HepG2 (cell line): ENCODE measurements around the gene CTCF. TPM values are rescaled to one million over a fixed set of nuclear protein-coding genes. Genes with fewer than 3 reads are reported as not detected.
A peak's percentile ranks its signal among the peaks of the same experiment; 100 is the strongest.

Experiments
- ATF4 ChIP-seq, 2 experiments: fragments of 450-650 bp in 1 of 2; sonication (generic) in 1 of 2; formaldehyde crosslinking; IDR thresholded peaks; 2 replicates each; pipeline versions ENCODE4 v1.5.0 to v1.8.0; 2020 to 2022; ENCODE audit warnings: mild to moderate bottlenecking in 1 of 2, missing genetic modification reagents in 1 of 2
- CREM ChIP-seq, 2 experiments: sonication (generic) in 1 of 2; formaldehyde crosslinking in 1 of 2; IDR thresholded peaks; 2 replicates each; pipeline versions ENCODE4 v1.4.0 to v1.6.1; 2016 to 2020; ENCODE audit warnings: antibody characterized with exemption in 1 of 2, mild to moderate bottlenecking in 1 of 2, missing genetic modification reagents in 1 of 2
- ELF3 ChIP-seq: IDR thresholded peaks from 2 replicates; pipeline ENCODE4 v1.6.1; 2016; ENCODE audit warnings: missing genetic modification reagents, missing compliant biosample characterization
- FOXA1 ChIP-seq, 2 experiments: fragments of 450-650 bp in 1 of 2; sonication (generic) in 1 of 2; formaldehyde crosslinking in 1 of 2; IDR thresholded peaks; 2 replicates each; pipeline versions ENCODE4 v1.4.0 to v1.6.1; 2016 to 2020; ENCODE audit warnings: missing genetic modification reagents in 1 of 2
- GABPA ChIP-seq, 2 experiments: IDR thresholded peaks; 2 replicates each; pipeline ENCODE4 v1.6.1; 2011 to 2016; ENCODE audit warnings: low read depth in 2 of 2, low read length in 1 of 2, missing biosample characterization in 1 of 2, missing genetic modification characterization in 1 of 2
- IRF2 ChIP-seq: IDR thresholded peaks from 2 replicates; pipeline ENCODE4 v1.6.1; 2018; ENCODE audit warnings: missing genetic modification reagents, missing compliant biosample characterization
- ISL2 ChIP-seq: sonication (generic); formaldehyde crosslinking; IDR thresholded peaks from 2 replicates; pipeline ENCODE4 v1.5.0; 2020; ENCODE audit warnings: missing genetic modification reagents
- MNT ChIP-seq: fragments of 450-650 bp; IDR thresholded peaks from 2 replicates; pipeline ENCODE4 v1.6.1; 2016
- MXD1 ChIP-seq: sonication (generic); formaldehyde crosslinking; IDR thresholded peaks from 2 replicates; pipeline ENCODE4 v1.4.0; 2020; ENCODE audit warnings: mild to moderate bottlenecking, missing genetic modification reagents
- NFE2 ChIP-seq: sonication (generic); formaldehyde crosslinking; IDR thresholded peaks from 2 replicates; pipeline ENCODE4 v1.4.0; 2020; ENCODE audit warnings: missing genetic modification reagents
- NR2F6 ChIP-seq, 2 experiments: IDR thresholded peaks; 2 replicates each; pipeline ENCODE4 v1.6.1; 2016; ENCODE audit warnings: antibody characterized with exemption in 1 of 2, mild to moderate bottlenecking in 1 of 2
- RBFOX2 ChIP-seq: fragments of 200-400 bp; formaldehyde crosslinking; IDR thresholded peaks from 2 replicates; pipeline ENCODE4 v1.6.1; 2017; ENCODE audit warnings: low read depth, mild to moderate bottlenecking, low read length
- SATB2 ChIP-seq: sonication (generic); formaldehyde crosslinking; IDR thresholded peaks from 2 replicates; pipeline ENCODE4 v1.5.0; 2020; ENCODE audit warnings: missing genetic modification reagents
- SCMH1 ChIP-seq: sonication (generic); formaldehyde crosslinking; IDR thresholded peaks from 2 replicates; pipeline ENCODE4 v1.9.0; 2021; ENCODE audit warnings: missing genetic modification reagents, mild to moderate bottlenecking, borderline replicate concordance
- TSC22D2 ChIP-seq: sonication (generic); formaldehyde crosslinking; IDR thresholded peaks from 2 replicates; pipeline ENCODE4 v1.5.1; 2020; ENCODE audit warnings: missing genetic modification reagents, mild to moderate bottlenecking, borderline replicate concordance
- ZFP37 ChIP-seq: sonication (generic); formaldehyde crosslinking; IDR thresholded peaks from 2 replicates; pipeline ENCODE4 v1.4.0; 2020; ENCODE audit warnings: missing genetic modification reagents, borderline replicate concordance
- ZNF160 ChIP-seq: sonication (generic); formaldehyde crosslinking; IDR thresholded peaks from 2 replicates; pipeline ENCODE4 v1.8.0; 2022; ENCODE audit warnings: mild to moderate bottlenecking, inconsistent platforms, missing genetic modification reagents
- ZNF3 ChIP-seq: IDR thresholded peaks from 2 replicates; pipeline ENCODE4 v1.7.0; 2017; ENCODE audit warnings: inconsistent platforms
- ZNF337 ChIP-seq: sonication (generic); formaldehyde crosslinking; IDR thresholded peaks from 2 replicates; pipeline ENCODE4 v1.5.1; 2020; ENCODE audit warnings: missing genetic modification reagents, low read depth, mild to moderate bottlenecking, borderline replicate concordance
- ZNF431 ChIP-seq: sonication (generic); formaldehyde crosslinking; IDR thresholded peaks from 2 replicates; pipeline ENCODE4 v1.9.0; 2022; ENCODE audit warnings: missing genetic modification reagents, low read depth, mild to moderate bottlenecking, borderline replicate concordance
- ZNF569 ChIP-seq: sonication (generic); formaldehyde crosslinking; IDR thresholded peaks from 2 replicates; pipeline ENCODE4 v1.5.0; 2020; ENCODE audit warnings: mild to moderate bottlenecking, missing genetic modification reagents, moderate library complexity, borderline replicate concordance
- ZNF589 ChIP-seq: sonication (generic); formaldehyde crosslinking; conservative IDR thresholded peaks from 2 replicates; pipeline ENCODE4 v1.8.0; 2022; ENCODE audit warnings: mild to moderate bottlenecking, moderate library complexity, missing genetic modification reagents
- ZNF597 ChIP-seq: sonication (generic); formaldehyde crosslinking; IDR thresholded peaks from 2 replicates; pipeline ENCODE4 v1.5.0; 2020; ENCODE audit warnings: missing genetic modification reagents
- ZNF607 ChIP-seq: sonication (generic); formaldehyde crosslinking; IDR thresholded peaks from 2 replicates; pipeline ENCODE4 v1.5.1; 2020; ENCODE audit warnings: missing genetic modification reagents, mild to moderate bottlenecking, borderline replicate concordance
- ZNF776 ChIP-seq: sonication (generic); formaldehyde crosslinking; IDR thresholded peaks from 2 replicates; pipeline ENCODE4 v1.4.0; 2020; ENCODE audit warnings: mild to moderate bottlenecking, missing genetic modification reagents
- polyA plus RNA-seq, 8 experiments: library from polyadenylated mRNA; depleted of rRNA in 3 of 8; stranded (reverse) in 7 of 8; unstranded in 1 of 8; fragments of >200 nt; fragmentation: Illumina TruSeq in 4 of 8; extraction: Trizol in 4 of 8; gene quantifications; 2 replicates each; pipeline versions ENCODE4 v1.2.1 to v1.2.3, GENCODE V29; 2011 to 2016; ENCODE audit warnings: low read depth in 4 of 8, missing spikeins in 1 of 8, mixed read lengths in 1 of 8; ENCODE audit not compliant: insufficient read depth in 1 of 8
- total RNA-seq, 5 experiments: library from RNA; depleted of rRNA; stranded (reverse); fragments of >200 nt; fragmentation: Illumina TruSeq; extraction: Trizol; gene quantifications; 2 replicates each; pipeline ENCODE4 v1.2.3, GENCODE V29; 2016; ENCODE audit warnings: low read depth in 1 of 5

The CTCF gene
- total and polyA plus RNA-seq, 2 of the 13 experiments (the other 11 are each of a cell fraction or from before 2014, with no cell fraction given) = 19.5 to 37.5 TPM

GRCh38 chr16:67562918-67563707 is 787 bp downstream of the CTCF start (continued):
- no peak; the same call in 1 of the 2 replicates for TF ChIP-seq IRF2 (CRISPR knock-in tag)
- no peak for TF ChIP-seq MNT
- 0 out of 2 replicates have a peak, but pooled peaks have one; percentile 41 for TF ChIP-seq ZNF776 (CRISPR knock-in tag)
- 0 out of 2 replicates have a peak, but pooled peaks have one; percentile 50 for TF ChIP-seq ZNF337 (CRISPR knock-in tag)
- TF ChIP-seq ZNF569 (CRISPR knock-in tag) = no peak
- TF ChIP-seq NFE2 (CRISPR knock-in tag) = no peak
- no peak for TF ChIP-seq ZNF160 (CRISPR knock-in tag)
- no peak for TF ChIP-seq CREM (IDR thresholded peaks at IDR 0.05)
- no peak for TF ChIP-seq CREM (CRISPR knock-in tag; IDR thresholded peaks at IDR 0.05)
- TF ChIP-seq ZNF589 (CRISPR knock-in tag) = 0 out of 2 replicates have a peak, but pooled peaks have one; percentile 42
- TF ChIP-seq ELF3 (CRISPR knock-in tag) = no peak; the same call in 1 of the 2 replicates
- TF ChIP-seq TSC22D2 = no peak; the same call in 1 of the 2 replicates
- TF ChIP-seq SCMH1 (CRISPR knock-in tag) = no peak
- TF ChIP-seq ZNF3 (CRISPR knock-in tag) = no peak
- peak in 1 of 2 experiments; percentile 37; a peak in 1 of 4 replicates for TF ChIP-seq ATF4 (CRISPR knock-in tag; IDR thresholded peaks at IDR 0.05)
- no peak for TF ChIP-seq NR2F6 (IDR thresholded peaks at IDR 0.05)
- TF ChIP-seq NR2F6 (CRISPR knock-in tag; IDR thresholded peaks at IDR 0.05) = no peak
- TF ChIP-seq FOXA1 (IDR thresholded peaks at IDR 0.05) = no peak
- TF ChIP-seq FOXA1 (CRISPR knock-in tag; IDR thresholded peaks at IDR 0.05) = no peak
- peak; percentile 54 for TF ChIP-seq ISL2 (CRISPR knock-in tag)
- no peak; the same call in 1 of the 2 replicates for TF ChIP-seq ZNF431 (CRISPR knock-in tag)
- TF ChIP-seq GABPA (IDR thresholded peaks at IDR 0.05; ENCODE audit: low read depth, low read length) = no peak
- TF ChIP-seq GABPA (CRISPR knock-in tag; IDR thresholded peaks at IDR 0.05; ENCODE audit: low read depth) = no peak
- peak; percentile 90 for TF ChIP-seq RBFOX2
- peak; percentile 84; the same call in 1 of the 2 replicates for TF ChIP-seq MXD1 (CRISPR knock-in tag)
- no peak for TF ChIP-seq ZNF597 (CRISPR knock-in tag)
- TF ChIP-seq ZNF607 (CRISPR knock-in tag) = peak; percentile 80
- TF ChIP-seq ZFP37 (CRISPR knock-in tag) = peak; percentile 21; the same call in 1 of the 2 replicates
- TF ChIP-seq SATB2 = no peak
